Prostate gland (tissue), 2 donors: ENCODE data around the gene KCP.

ENCODE experiments used
- CTCF ChIP-seq, 4 experiments: fragments of 200-600 bp in 2 of 4; fragments of 450-650 bp in 2 of 4; sonication (generic) in 2 of 4; IDR thresholded peaks; 1 replicate in 3 of 4; 2 replicates in 1 of 4; pipeline ENCODE4 v1.5.1; 2016 to 2019; ENCODE audit warnings: antibody characterized with exemption in 4 of 4, mild to moderate bottlenecking in 2 of 4, moderate library complexity in 2 of 4
- POLR2AphosphoS5 ChIP-seq: sonication (generic); formaldehyde crosslinking; IDR thresholded peaks from one replicate; pipeline ENCODE4 v1.6.1; 2017; ENCODE audit warnings: antibody characterized with exemption

GRCh38 chr7:128841171-128841690, 69.3 kb downstream of the KCP start:
- TF ChIP-seq POLR2AphosphoS5: no peak
- no peak for TF ChIP-seq CTCF (IDR thresholded peaks at IDR 0.05)
